Inflammatory macrophage treated with lipopolysaccharide for 4 hours (primary cell): ENCODE data around the gene ADPRH.

Experiments
- DNase-seq: peaks from one replicate; pipeline ENCODE4 v3.0.0-alpha.2; 2020

Gene ADPRH

DNA sequence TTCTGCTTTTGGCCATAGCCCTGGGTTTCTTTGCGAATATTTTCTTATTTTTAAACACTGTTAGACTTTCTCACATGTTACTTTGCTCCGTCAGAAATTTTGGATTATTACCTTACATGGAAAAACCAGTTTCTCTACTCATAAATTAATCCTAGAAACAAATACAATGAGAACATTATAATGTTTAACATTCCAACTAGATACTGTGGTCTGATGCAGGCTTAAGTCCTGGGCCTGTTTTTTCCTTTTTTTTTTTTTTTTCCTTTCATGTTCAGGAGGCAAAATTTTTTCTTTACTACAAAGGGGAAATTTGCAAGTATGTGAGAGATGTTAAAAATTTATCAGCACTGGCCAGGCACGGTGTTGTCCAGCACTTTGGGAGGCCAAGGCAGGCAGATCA, 52.2 kb downstream of the ADPRH start:
- DNase-seq = no peak

- peak; percentile 65 for DNase-seq
Observed at GRCh38 chr3:119632216-119632615, 52.9 kb downstream of the ADPRH start.

DNA sequence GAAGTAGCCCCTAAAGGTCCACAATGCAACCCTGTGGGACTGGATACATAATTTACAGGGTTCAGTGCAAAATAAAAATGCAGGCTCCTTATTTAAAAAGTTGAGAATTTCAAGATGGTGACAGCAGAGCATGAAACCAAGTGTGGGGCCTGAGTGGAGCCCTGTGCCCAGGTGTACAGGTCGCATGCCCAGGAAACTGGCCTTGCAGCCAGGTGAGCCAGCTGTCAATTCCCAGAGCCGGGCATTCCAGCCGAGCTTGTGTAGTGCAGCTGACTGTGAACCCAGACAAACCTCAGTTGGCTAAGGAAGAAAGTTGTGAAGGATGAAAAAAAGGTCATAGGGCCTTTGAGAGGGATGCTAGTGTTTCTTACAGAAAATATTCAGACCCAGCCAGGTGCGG, 53.5 kb downstream of the ADPRH start:
- no peak for DNase-seq

- DNase-seq = no peak
Observed at GRCh38 chr3:119635719-119636118, 56.4 kb downstream of the ADPRH start.

GRCh38 chr3:119636249-119636648, 57.0 kb downstream of the ADPRH start:
- DNase-seq = peak; percentile 75

DNA sequence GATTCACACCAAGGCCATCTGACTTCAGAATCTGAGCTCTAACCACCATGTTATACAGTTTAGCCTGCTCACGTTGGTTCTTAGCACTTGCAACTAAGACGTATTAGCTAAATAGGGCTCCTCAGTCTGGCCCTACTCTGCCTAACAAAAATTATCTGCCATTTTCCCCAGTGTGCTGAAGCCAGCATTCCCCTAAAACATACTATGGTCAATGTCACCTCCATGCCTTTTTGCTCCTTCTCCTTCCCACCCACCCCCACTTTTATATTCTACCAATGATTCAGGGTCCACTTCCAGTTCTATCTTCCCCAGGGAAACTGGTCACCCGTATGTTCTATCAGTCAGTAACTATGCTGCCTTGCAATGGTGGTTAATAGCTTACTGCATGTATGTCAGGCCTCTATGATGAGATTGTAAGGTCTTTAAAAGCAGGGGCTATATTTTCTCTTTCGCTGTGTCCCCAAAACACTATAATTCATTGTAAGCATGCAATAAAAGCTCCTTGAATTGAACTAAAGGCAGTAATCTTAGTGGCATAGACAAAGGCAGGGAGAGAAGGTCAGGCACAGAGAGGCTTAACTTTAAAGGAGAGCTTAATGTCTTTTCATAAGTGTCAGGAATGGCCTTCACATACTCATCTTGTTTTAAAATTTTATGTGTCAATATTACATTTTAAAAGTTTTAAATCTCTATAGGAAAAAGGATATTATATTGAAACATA, 57.8 kb downstream of the ADPRH start:
- no peak for DNase-seq

GRCh38 chr3:119637679-119638477, 58.6 kb downstream of the ADPRH start:
- peak; percentile 95 for DNase-seq
